GM19395 (cell line): ENCODE results near the gene NPW.
A peak's percentile ranks its signal among the peaks of the same experiment; 100 is the strongest.
"Not testable (repeated sequence)": the region's sequence is repeated elsewhere in the genome, so short reads cannot be mapped to it uniquely, and the experiment has no call there.

ENCODE experiments used
- ATAC-seq: cut with Tn5 transposase; IDR thresholded peaks from one replicate; pipeline ENCODE4 v1.9.1; 2021; ENCODE audit warnings: mild to moderate bottlenecking, moderate library complexity; ENCODE audit not compliant: unreplicated experiment

Gene NPW

DNA sequence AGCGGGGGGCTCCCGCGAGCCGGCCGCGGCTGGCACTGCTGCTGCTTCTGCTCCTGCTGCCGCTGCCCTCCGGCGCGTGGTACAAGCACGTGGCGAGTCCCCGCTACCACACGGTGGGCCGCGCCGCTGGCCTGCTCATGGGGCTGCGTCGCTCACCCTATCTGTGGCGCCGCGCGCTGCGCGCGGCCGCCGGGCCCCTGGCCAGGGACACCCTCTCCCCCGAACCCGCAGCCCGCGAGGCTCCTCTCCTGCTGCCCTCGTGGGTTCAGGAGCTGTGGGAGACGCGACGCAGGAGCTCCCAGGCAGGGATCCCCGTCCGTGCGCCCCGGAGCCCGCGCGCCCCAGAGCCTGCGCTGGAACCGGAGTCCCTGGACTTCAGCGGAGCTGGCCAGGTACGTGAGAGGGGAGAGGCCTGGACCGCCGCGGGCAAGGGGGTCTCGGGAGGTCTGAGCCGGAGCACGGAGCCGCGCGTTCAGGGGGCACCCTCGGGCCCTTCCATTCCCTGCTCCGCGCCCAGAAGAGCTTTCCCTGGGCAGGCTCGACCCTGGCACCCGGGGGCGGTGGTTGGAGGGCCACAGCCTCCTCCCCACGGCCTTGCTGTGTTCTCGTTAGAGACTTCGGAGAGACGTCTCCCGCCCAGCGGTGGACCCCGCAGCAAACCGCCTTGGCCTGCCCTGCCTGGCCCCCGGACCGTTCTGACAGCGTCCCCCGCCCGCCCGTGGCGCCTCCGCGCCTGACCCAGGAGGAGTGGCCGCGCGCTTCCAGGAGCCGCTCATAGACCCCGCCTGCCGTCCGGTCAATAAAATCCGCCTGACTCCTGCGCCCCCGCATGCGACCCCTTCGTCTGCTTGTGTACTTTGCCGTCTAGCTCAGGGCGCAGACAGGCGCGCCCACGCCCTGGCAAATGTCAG, 591 bp downstream of the NPW start:
- no peak for ATAC-seq

DNA sequence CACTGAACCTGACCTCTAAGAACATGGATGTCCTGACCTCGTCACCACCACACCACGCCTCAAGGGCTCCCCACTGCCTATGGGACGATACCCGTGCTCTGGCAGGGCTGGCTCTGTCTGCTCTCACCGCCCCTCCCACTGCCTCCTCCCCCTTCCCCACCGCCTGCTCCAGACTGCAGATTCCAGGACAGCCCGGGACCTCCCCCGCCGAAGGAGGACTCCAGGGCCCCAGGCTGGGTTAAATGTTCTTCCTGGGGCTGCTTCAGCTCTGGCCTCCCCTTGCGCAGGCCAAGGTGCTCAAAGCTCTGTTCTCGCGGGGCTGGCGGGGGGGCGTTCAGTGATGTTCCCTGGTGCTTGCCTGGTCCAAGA, 3.1 kb downstream of the NPW start:
- ATAC-seq = peak; percentile 12

DNA sequence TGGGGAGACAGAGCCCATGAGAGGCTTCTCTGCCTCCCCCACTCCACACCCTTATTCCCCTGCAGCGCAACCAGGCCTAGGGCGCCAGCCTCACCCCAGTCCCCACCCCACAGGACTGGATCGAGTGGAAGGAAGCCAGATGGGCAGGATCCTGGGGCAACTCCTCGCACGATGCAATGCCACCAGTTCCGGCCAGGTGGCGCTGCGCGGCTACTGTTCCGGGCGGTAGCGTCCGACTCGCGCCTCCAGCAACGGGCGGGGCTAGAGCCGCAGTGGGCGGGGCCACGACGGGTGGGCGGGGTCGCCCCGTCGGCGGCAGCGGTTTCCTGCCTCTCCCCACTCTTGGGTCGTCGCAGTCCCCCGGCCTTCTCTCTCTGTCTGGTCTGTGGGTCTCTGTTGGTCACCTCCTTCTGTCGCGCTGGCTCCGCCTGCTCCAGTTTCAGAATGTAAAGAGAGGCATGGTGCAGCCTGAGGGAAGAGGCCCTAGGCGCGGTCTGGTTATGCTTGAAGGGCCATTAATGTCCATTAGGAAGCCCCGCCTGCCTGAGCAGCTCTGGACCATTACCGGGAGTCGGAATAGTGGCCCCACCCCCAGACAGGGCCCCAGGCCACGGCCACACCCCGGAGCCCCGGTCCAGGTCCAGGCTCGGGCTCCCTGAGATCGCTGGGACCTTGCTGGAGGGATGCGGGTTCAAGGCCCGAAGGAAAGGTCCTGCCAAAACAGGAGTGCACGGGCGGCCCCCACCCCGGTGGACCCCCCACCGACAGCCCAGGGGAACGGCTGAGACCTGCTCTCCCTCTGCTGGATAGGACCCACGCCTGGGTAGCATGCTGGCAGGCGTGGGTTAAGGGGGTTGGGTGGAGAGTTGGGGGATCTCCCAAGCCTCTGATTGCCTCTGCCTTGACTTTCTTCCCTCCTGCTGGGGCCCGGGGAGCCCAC, 3.8 kb downstream of the NPW start:
- peak; percentile 80 for ATAC-seq

DNA sequence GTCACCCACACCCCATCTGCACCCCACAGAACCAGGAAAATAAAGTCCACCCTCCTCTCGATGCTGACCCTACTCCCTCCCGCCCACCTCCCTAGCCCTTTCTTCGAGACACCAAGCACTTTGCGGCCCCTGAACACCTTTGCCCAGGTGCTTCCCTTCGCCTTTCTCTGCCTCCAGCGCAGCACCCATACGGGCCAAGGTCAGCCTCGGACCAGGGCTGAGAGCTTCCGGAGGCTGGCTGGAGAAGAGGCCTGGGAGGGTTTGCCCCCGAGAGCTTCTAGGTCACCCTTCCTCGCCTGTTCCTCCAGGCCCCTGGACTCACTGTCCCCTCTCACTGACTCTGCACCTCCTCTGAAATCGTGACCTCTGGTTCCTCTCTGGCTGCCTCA, 4.4 kb downstream of the NPW start:
- no peak for ATAC-seq

DNA sequence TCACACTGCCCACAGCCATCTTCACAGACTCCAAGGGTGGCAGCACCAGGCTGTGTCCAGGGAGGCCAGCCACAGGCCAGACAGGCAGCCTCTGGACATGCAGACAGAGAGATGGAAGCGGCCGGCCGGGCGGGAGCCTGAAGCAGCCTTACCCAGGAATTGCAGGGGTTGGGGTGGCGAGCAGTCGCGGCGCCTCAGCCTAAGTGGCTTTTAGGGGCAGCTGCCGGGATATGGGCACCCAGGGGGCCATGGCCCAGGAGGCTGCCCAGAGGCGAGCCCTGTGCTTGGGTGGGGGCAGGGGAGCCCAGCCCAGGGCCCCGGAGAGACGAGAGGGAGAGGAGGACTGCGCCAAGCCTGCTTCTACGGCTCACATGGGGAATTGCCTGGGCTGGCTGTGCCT, 5.7 kb downstream of the NPW start:
- ATAC-seq = no peak

DNA sequence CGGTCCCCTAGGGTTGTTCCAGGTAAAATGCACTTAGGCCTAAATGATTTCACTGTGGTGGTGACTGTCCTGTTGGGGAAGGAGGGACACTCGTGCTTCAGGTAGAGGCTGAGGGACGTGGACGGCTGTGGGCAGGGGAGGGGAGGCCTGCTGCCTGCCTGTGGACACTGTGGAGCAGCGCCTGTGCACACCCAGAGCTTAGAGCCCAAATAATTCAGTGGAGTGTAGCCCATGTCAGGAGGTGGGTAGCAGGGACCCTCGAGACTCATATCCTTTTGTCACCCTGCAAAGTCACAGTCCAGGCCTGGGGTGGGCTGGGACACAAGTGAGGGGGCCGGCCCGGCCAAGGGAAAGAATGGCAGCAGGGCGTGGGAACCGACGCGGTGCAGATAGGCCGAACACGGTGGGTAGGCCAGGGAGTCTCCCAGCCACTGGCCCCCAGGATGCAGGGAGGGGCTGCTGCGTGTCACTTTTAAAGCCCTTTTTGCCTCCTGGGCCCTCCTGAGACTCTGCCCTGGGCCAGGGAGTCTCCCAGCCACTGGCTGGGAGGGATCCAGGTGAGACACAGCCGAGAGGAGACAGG, 6.4 kb downstream of the NPW start:
- no peak for ATAC-seq

DNA sequence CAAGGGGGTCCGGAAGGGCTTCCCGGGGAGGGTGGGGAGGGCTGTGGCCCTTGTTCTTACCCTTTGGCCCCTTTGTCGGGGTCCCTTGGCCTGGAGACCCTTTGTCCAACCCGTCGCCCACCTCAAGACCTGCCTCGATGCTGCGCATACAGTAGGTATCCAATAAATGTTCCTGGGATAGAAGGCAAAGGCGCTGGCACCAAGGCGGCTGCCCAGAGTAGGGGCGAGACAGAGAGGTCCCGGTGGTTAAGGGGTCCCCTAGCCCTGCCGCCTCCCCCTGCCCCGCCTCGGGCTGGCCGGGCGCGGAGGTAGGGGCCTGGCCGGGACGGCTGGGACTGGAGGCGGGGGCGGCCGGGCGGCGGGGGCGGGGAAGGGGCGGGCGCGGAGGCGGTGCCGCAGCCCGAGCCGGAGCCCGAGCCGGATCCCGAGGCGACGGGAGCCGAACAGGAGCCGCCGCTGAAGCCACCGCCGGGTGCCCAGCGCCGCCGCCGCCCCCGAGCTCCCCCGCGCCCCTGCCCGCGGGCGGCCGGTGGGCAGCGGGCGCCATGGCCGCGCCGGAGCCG, 7.0 kb downstream of the NPW start, which contains the start of gene NHERF2:
Gene NHERF2, plus strand, starts transcription at position 442 of the 563 bp plus-strand sequence. Its CDS starts 104 bp downstream, at position 546.
- no peak for ATAC-seq

DNA sequence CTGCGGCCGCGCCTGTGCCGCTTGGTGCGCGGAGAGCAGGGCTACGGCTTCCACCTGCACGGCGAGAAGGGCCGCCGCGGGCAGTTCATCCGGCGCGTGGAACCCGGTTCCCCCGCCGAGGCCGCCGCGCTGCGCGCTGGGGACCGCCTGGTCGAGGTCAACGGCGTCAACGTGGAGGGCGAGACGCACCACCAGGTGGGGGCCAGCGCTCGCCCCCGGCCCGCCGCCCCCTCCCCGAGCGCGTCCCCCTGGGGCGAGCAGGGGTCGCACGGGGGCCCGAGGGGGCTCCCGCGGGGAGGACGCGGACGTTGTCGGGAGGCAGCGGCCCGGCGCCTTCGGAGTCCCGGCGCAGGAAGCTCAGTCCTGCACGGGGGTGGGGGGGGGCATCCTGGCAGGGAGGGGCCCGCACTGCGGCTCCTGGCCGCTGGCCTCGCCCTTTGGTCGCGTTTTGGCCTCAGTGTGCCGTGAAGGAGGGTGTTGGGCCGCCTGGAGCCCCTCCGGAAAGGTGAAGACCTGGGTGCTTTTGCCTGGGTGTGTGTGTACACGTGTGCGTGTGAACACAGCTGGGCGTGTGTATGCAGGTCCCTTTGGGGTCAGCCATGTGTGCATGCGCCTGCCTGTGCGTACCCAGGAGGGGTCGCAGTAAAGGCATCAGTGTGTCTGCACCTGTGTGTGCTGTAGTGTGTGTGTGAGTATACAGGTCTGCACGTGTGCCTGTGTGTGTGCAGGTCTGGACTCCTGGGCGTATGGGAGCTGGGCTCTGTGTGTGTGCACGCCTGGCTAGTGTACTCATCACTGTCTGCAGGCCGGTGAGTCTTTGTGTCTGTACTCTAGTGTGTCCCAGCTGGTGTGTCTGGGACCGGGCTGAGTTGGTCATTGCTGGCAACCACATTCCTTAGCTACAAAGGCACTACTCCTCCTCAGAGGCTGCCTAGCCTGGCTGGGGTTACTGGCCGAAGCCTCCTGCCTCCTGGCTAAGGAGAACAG, 7.7 kb downstream of the NPW start:
- ATAC-seq = no peak

DNA sequence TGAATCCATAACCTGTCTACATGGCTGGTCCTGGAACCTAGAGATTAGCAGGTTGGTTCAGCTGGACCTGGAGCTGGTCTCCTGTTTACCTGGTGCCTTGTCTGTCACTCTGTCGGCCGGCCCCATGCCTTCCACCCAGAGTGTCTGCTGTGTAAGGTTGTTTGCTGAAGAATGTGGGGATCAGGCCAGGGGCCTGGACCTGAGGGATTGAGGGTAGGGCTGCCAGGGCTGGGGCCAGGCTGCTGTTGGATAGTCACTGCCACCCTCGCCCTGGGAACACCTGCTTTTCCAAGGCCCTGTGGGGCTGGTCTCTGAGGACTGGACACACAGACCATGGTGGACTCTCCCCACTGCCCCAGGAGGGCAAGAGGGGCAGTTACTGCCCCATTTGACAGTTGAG, 8.6 kb downstream of the NPW start:
- no peak for ATAC-seq

DNA sequence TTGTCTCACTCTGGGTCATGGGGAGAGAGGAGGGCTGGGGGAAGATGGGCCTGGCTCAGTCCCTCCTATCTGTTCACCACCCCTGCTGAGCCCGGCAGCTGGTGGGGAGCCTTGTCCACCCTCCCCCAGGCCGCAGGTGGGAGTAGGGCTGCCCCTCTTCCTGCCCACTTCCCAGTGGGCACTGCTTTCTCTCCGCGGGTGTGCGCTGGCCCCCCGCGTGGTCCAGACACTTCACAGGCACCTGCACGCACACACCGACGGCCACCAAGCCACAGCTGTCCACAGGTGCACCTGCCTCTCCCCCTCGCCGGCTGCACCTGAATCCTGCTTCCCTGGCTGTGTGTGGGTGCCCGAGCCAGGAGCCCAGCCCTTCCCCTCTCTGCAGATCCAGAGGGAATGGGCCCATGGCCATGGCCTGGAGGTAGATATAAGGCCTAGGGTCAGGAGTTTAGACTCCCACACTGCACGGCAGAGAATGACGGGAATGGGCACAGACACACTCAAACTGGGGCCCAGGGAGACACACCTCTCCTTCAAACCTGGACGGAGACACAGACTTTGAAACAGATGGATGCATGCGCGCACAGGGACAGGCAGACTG, 9.1 kb downstream of the NPW start:
- no peak for ATAC-seq

DNA sequence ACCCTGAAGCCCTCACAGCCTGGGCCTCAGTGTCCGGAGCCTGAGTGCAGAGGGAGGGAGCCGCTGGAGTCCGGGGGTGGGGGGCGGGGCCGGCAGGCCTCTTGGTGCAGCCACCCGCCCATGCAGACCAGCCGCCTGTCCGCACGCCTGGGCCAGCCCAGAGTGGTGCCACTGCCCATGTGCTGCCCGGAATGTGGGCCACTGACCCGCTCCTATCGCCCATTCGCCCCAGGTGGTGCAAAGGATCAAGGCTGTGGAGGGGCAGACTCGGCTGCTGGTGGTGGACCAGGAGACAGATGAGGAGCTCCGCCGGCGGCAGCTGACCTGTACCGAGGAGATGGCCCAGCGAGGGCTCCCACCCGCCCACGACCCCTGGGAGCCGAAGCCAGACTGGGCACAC, 9.8 kb downstream of the NPW start:
- ATAC-seq = no peak

DNA sequence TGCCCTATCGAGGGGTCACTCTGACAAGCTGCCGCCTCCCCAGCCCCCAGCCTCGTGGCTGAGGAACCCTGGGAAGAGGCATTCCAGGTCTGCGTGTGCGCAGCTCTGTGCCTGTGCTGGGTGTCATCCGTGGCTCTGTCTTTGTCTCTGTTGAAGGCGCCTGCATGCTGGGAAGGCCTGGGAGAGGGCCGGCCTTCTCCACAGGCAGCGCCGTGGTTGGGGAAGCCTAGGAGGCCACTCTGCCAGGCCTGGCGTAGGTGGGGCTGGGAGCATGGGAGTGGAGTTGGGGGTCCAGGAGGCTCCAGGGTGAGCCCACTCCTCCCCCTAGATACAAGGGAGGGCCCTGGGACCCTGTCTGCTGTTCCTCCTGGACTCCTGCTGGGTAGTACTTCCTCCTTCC, 10.5 kb downstream of the NPW start:
- ATAC-seq = no peak

DNA sequence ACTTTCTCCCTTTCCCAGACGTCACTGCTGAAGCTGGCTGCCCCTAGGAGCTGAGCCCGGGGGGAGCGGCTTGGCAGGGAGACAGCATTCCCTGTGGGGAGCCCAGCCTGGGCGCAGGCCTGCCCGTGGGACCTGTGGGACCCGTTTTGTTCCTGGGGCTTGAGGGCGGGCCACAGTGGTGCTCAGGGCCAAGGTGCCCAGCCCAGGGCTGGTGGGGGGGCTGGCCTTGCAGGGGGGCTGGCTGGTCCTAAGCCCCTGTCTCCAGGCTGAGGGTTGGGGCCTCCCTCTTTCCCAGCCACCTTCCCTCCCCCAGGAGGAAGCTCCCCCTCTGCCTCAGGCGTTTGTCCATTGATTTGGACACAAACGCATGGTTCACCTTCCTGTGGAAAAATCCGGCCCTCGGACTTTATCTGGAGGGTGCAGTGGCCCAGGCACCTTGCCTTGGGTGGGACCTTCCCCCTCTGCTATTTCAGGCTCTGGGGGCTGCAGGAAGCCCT, 11.5 kb downstream of the NPW start:
- ATAC-seq = no peak

DNA sequence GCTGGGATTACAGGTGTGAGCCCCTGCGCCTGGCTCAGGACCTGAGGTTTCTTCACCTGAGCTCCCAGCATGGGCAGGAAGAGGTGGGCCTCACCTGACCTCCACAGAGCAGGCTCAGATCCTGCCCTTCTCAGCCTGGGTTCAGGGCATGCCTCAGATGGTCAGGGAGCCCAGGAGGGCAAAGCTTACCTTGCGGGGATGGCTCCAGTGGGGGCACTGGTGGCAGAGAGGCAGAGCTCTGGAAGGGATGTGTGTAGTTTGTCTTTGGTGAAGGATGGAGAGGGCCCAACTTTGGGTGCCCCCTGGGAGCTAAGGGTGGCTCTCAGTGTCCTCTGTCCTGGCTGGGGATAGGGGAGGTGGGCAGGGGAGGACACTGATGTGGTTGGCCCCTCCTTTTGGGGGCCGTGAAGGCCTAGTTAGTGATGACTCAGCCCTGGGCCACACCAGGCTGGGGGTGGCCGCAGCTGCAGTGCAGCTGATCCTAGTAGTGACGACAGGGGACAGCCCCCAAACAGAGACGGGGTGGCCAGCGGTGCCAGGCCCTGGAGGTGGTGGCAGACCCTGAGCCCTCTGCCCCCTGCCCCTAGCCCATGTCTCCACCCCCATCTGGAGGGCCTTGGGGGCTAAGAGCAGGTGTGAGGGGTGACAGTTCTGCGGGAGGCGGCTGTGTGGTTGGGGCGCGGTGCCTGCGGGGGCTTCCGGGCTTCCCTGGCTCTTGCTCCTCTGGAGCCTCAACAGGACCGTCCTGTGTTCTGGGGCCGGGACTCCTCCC, 12.9 kb downstream of the NPW start:
- no peak for ATAC-seq

DNA sequence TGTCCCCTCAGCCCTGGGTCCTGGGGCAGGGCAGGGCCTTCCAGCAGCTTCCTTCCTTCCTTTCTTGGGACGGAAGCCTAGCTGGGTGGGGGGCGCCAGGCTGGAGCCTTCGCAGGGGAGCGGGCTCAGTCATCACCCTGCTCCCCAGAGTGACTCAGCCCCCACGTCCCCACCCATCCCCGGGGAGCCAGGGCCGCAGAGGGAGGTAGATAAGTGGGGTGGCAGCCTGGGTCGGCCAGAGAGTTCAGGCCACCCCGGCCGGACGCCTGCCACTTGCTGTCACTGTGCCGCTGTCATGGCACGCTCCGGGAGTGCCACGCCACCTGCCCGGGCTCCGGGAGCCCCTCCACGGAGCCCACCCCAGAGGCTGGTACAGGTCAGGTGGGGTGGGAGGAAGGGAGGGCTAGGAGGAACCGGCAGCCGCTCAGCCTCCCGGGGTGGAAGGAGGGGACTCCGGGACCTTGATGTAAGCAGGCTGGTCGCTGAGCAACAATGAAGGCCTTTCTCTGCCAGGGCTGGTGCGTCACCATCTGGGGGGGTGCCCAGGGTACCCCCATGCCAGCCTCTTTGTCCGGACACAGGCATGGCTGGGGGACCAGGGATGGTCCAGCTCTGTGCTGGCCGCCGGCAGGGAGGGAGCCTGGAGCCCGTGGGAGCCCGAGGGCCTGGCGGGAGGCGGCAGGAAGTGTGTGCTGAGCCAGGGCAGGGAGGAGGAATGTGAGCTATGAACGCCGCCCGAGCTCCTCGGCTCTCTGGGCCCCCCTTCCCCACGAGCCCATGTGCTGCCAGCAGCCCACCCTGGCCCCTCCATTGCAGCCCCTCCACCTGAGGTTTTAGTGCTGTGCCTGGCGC, 13.7 kb downstream of the NPW start:
- ATAC-seq = no peak

DNA sequence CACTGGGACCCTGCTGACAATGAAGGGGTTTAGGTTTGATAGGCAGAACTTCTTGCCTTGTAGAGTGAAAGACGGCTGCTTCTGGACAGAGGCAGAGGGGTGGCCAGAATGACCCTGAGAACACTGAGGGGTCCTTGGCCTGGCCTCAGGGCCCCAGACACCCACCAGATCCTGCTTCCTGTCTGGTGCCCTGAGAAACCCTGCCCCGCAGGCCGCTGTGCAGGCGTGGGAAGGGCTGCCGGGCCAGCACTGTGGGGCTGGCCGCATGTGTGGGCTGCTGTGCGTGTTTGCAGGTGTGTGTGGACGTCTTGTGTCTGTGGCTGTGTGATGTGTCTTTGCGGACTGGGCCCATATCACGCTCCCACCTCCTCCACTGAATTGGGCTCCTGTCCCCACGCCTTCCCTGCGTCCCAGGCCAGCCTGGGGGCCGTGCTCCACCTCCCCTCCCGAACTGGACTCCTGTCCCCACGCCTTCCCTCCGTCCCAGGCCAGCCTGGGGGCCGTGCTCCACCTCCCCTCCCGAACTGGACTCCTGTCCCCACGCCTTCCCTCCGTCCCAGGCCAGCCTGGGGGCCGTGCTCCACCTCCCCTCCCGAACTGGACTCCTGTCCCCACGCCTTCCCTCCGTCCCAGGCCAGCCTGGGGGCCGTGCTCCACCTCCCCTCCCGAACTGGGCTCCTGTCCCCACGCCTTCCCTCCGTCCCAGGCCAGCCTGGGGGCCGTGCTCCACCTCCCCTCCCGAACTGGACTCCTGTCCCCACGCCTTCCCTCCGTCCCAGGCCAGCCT, 14.5 kb downstream of the NPW start:
- not testable (repeated sequence) for ATAC-seq
